Renal pelvis (tissue), 4 donors: ENCODE measurements around the gene FTO. TPM values are rescaled to one million over a fixed set of nuclear protein-coding genes. Genes with fewer than 3 reads are reported as not detected.

Experiments
- DNase-seq: peaks from one replicate; pipeline ENCODE4 v3.0.0-alpha.2; 2013
- polyA plus RNA-seq, 3 donors: library from polyadenylated mRNA; unstranded; fragments of 120-200 nt; gene quantifications; one replicate each; pipeline ENCODE4 v1.2.1, GENCODE V29; 2013; ENCODE audit not compliant: insufficient read length in 3 of 3

Gene FTO
- polyA plus RNA-seq, 3 donors: 82.7 to 94.4 (median 84.9) TPM

GRCh38 chr16:53775821-53776431 lies 72.0 kb downstream of the FTO start:
- DNase-seq: no peak

GRCh38 chr16:53779186-53779585 lies 75.2 kb downstream of the FTO start:
- no peak for DNase-seq

- no peak for DNase-seq
These were observed 76.1 kb downstream of the FTO start for GRCh38 chr16:53780051-53780450.

- DNase-seq: no peak
These were observed 77.2 kb downstream of the FTO start for GRCh38 chr16:53781023-53781605.

GRCh38 chr16:53782148-53782547 lies 78.2 kb downstream of the FTO start:
- no peak for DNase-seq

GRCh38 chr16:53784291-53784690 lies 80.3 kb downstream of the FTO start:
- no peak for DNase-seq

- DNase-seq: no peak
These were observed 81.1 kb downstream of the FTO start for GRCh38 chr16:53785044-53785443.

GRCh38 chr16:53785916-53786315 lies 82.0 kb downstream of the FTO start:
- DNase-seq: no peak

- no peak for DNase-seq
These were observed 83.5 kb downstream of the FTO start for GRCh38 chr16:53787423-53787822.

GRCh38 chr16:53789137-53789536 lies 85.2 kb downstream of the FTO start:
- DNase-seq: no peak

GRCh38 chr16:53792161-53792951 lies 88.4 kb downstream of the FTO start:
- no peak for DNase-seq

- no peak for DNase-seq
These were observed 99.5 kb downstream of the FTO start for GRCh38 chr16:53803451-53803850.

GRCh38 chr16:53803998-53804397 lies 100.0 kb downstream of the FTO start:
- DNase-seq: no peak

GRCh38 chr16:53804467-53804866 lies 100.5 kb downstream of the FTO start:
- DNase-seq: no peak

GRCh38 chr16:53805113-53805512 lies 101.2 kb downstream of the FTO start:
- no peak for DNase-seq

- DNase-seq: no peak
These were observed 101.8 kb downstream of the FTO start for GRCh38 chr16:53805752-53806151.

GRCh38 chr16:53809088-53809932 lies 105.4 kb downstream of the FTO start:
- DNase-seq: no peak

- DNase-seq: no peak
These were observed 109.0 kb downstream of the FTO start for GRCh38 chr16:53812914-53813313.

- DNase-seq: no peak
These were observed 110.8 kb downstream of the FTO start for GRCh38 chr16:53814801-53815200.

GRCh38 chr16:53816211-53816836 lies 112.4 kb downstream of the FTO start:
- DNase-seq: no peak

GRCh38 chr16:53817117-53817755 lies 113.3 kb downstream of the FTO start:
- DNase-seq: no peak
